Non-pigmented ciliary epithelial cell (primary cell): Measurements from ENCODE around the gene WDR70.
"Not testable (repeated sequence)": the region's sequence is repeated elsewhere in the genome, so short reads cannot be mapped to it uniquely, and the experiment has no call there.

Experiments used
- DNase-seq: peaks from one replicate; pipeline ENCODE4 v3.0.0-alpha.2; 2010; ENCODE audit warnings: low read depth

WDR70 gene

GRCh38 chr5:37517686-37518085 is 138.6 kb downstream of the WDR70 start:
- DNase-seq, result no peak

- DNase-seq, result not testable (repeated sequence)
Observed at GRCh38 chr5:37518356-37518755, 139.2 kb downstream of the WDR70 start.

- DNase-seq, result no peak
Observed at GRCh38 chr5:37519304-37519703, 140.2 kb downstream of the WDR70 start.

- no peak for DNase-seq
Observed at GRCh38 chr5:37519807-37520206, 140.7 kb downstream of the WDR70 start.

- no peak for DNase-seq
Observed at GRCh38 chr5:37520811-37521210, 141.7 kb downstream of the WDR70 start.

GRCh38 chr5:37532976-37533740 is 154.0 kb downstream of the WDR70 start:
- no peak for DNase-seq

GRCh38 chr5:37533851-37534250 is 154.7 kb downstream of the WDR70 start:
- DNase-seq, result peak; percentile 43

GRCh38 chr5:37539459-37539858 is 160.3 kb downstream of the WDR70 start:
- no peak for DNase-seq

- DNase-seq, result no peak
Observed at GRCh38 chr5:37543216-37543615, 164.1 kb downstream of the WDR70 start.

GRCh38 chr5:37549411-37549810 is 170.3 kb downstream of the WDR70 start:
- no peak for DNase-seq

GRCh38 chr5:37552161-37552560 is 173.0 kb downstream of the WDR70 start:
- no peak for DNase-seq

GRCh38 chr5:37552770-37553719 is 173.9 kb downstream of the WDR70 start:
- peak; percentile 96 for DNase-seq

GRCh38 chr5:37553720-37554404 is 174.7 kb downstream of the WDR70 start:
- DNase-seq, result peak; percentile 40

GRCh38 chr5:37554405-37554739 is 175.3 kb downstream of the WDR70 start:
- DNase-seq, result no peak

- no peak for DNase-seq
Observed at GRCh38 chr5:37554938-37555337, 175.8 kb downstream of the WDR70 start.

GRCh38 chr5:37557734-37558293 is 178.7 kb downstream of the WDR70 start:
- no peak for DNase-seq

GRCh38 chr5:37565062-37565670 is 186.0 kb downstream of the WDR70 start:
- DNase-seq, result no peak

- no peak for DNase-seq
Observed at GRCh38 chr5:37567566-37567965, 188.4 kb downstream of the WDR70 start.

GRCh38 chr5:37568018-37568753 is 189.1 kb downstream of the WDR70 start:
- no peak for DNase-seq

- DNase-seq, result no peak
Observed at GRCh38 chr5:37568893-37569292, 189.8 kb downstream of the WDR70 start.

GRCh38 chr5:37569466-37569865 is 190.3 kb downstream of the WDR70 start:
- DNase-seq, result no peak
